K562 (cell line): ENCODE results near the gene TPD52L2. TPM values are rescaled to one million over a fixed set of nuclear protein-coding genes. Genes with fewer than 3 reads are reported as not detected.

Source experiments
- BMI1 ChIP-seq: fragments of 150-350 bp; IDR thresholded peaks from 2 replicates; pipeline ENCODE4 v1.6.1; 2014; ENCODE audit warnings: low read length
- BRD9 ChIP-seq: fragments of 450-650 bp; IDR thresholded peaks from 2 replicates; pipeline ENCODE4 v1.6.1; 2018; ENCODE audit warnings: low read depth; ENCODE audit not compliant: partially characterized antibody
- CHD1 ChIP-seq: fragments of 200-600 bp; sonication (generic); IDR thresholded peaks from one replicate; pipeline ENCODE4 v1.6.1; 2012; ENCODE audit warnings: mild to moderate bottlenecking, moderate library complexity, low read length, inconsistent platforms
- E2F3 ChIP-seq: fragments of 250-450 bp; sonication (Bioruptor Pico); IDR thresholded peaks from 2 replicates; pipeline ENCODE4 v1.4.0; 2020; ENCODE audit warnings: mild to moderate bottlenecking
- ESRRB ChIP-seq: fragments of 250-450 bp; sonication (Bioruptor Pico); IDR thresholded peaks from 2 replicates; pipeline ENCODE4 v1.5.0; 2020; ENCODE audit warnings: mild to moderate bottlenecking, moderate library complexity, borderline replicate concordance
- HMG20B ChIP-seq: fragments of 250-450 bp; sonication (Bioruptor Pico); IDR thresholded peaks from 2 replicates; pipeline ENCODE4 v1.5.0; 2021; ENCODE audit warnings: mild to moderate bottlenecking
- HNRNPH1 ChIP-seq: fragments of 200-400 bp; formaldehyde crosslinking; optimal IDR thresholded peaks from 2 replicates; pipeline ENCODE3; 2017; ENCODE audit warnings: low read depth, mild to moderate bottlenecking, low read length, moderate library complexity
- IRF2 ChIP-seq: sonication (generic); formaldehyde crosslinking; IDR thresholded peaks from 2 replicates; pipeline ENCODE4 v1.8.1; 2022; ENCODE audit warnings: mild to moderate bottlenecking, missing genetic modification reagents
- KAT2B ChIP-seq: IDR thresholded peaks from one replicate; pipeline ENCODE4 v1.6.1; 2012; ENCODE audit warnings: low read depth, mild to moderate bottlenecking, control low read depth, inconsistent platforms, low read length, moderate library complexity
- MEIS2 ChIP-seq: fragments of 450-650 bp; IDR thresholded peaks from 2 replicates; pipeline ENCODE4 v1.6.1; 2014; ENCODE audit warnings: mild to moderate bottlenecking; ENCODE audit not compliant: partially characterized antibody
- NBN ChIP-seq: fragments of 450-650 bp; IDR thresholded peaks from 2 replicates; pipeline ENCODE4 v1.6.1; 2016; ENCODE audit warnings: low read depth, mild to moderate bottlenecking
- OTX1 ChIP-seq: fragments of 450-650 bp; formaldehyde crosslinking; IDR thresholded peaks from 2 replicates; pipeline ENCODE4 v1.4.0; 2022; ENCODE audit warnings: mild to moderate bottlenecking
- POLR2H ChIP-seq: IDR thresholded peaks from 2 replicates; pipeline ENCODE4 v1.6.1; 2016; ENCODE audit warnings: missing genetic modification characterization, low read depth, mild to moderate bottlenecking, control low read depth, missing compliant biosample characterization, moderate library complexity
- SIRT6 ChIP-seq: IDR thresholded peaks from one replicate; pipeline ENCODE4 v1.6.1; 2012; ENCODE audit warnings: low read depth, mild to moderate bottlenecking, control low read depth, inconsistent platforms, low read length, moderate library complexity
- ZNF175 ChIP-seq: fragments of 200-800 bp; sonication (Bioruptor generic); IDR thresholded peaks from 2 replicates; pipeline ENCODE4 v1.6.1; 2016; ENCODE audit warnings: low read depth, mild to moderate bottlenecking, missing genetic modification characterization, missing compliant biosample characterization
- ZNF282 ChIP-seq: sonication (generic); formaldehyde crosslinking; IDR thresholded peaks from 2 replicates; pipeline ENCODE4 v1.8.1; 2023; ENCODE audit warnings: missing genetic modification reagents
- ZNF668 ChIP-seq: fragments of 250-450 bp; sonication (Bioruptor Pico); IDR thresholded peaks from 2 replicates; pipeline ENCODE4 v1.8.0; 2022; ENCODE audit warnings: mild to moderate bottlenecking, inconsistent platforms
- ZNF699 ChIP-seq: fragments of 250-450 bp; sonication (Bioruptor Pico); IDR thresholded peaks from 2 replicates; pipeline ENCODE4 v1.8.0; 2021; ENCODE audit warnings: mild to moderate bottlenecking, moderate library complexity; ENCODE audit not compliant: insufficient replicate concordance
- ZNF717 ChIP-seq: fragments of 250-450 bp; sonication (Bioruptor Pico); IDR thresholded peaks from 2 replicates; pipeline ENCODE4 v1.5.0; 2021
- ZNF785 ChIP-seq: fragments of 250-450 bp; sonication (Bioruptor Pico); IDR thresholded peaks from 2 replicates; pipeline ENCODE4 v1.4.0; 2020; ENCODE audit warnings: mild to moderate bottlenecking
- polyA plus RNA-seq, 8 experiments: library from polyadenylated mRNA; depleted of rRNA in 4 of 8; stranded (reverse) in 5 of 8; unstranded in 3 of 8; fragments of >200 nt; fragmentation: Nextera tagmentation in 2 of 8; fragmentation: Illumina TruSeq in 1 of 8; extraction: Ambion mirVana in 2 of 8; extraction: Trizol in 1 of 8; gene quantifications; 2 replicates each; pipeline versions ENCODE4 v1.2.1 to v1.2.3, GENCODE V29; 2011 to 2014; ENCODE audit warnings: inconsistent platforms in 1 of 8, missing spikeins in 1 of 8
- total RNA-seq, 7 experiments: library from RNA; depleted of rRNA in 6 of 7; stranded (reverse); fragments of >200 nt in 6 of 7; fragmentation: Illumina TruSeq in 2 of 7; extraction: Trizol in 2 of 7; gene quantifications; 2 replicates each; pipeline versions ENCODE4 v1.2.1 to v1.2.3, GENCODE V29; 2011 to 2021; ENCODE audit warnings: low replicate concordance in 1 of 7
- TF ChIP-seq, protein P1 (sequence below): sonication (generic); formaldehyde crosslinking; IDR thresholded peaks from 2 replicates; pipeline ENCODE4 v1.8.0; 2023; ENCODE audit warnings: missing genetic modification reagents, mild to moderate bottlenecking, borderline replicate concordance
- TF ChIP-seq, protein P2 (sequence below): sonication (generic); formaldehyde crosslinking; IDR thresholded peaks from 2 replicates; pipeline ENCODE4 v1.8.1; 2023; ENCODE audit warnings: mild to moderate bottlenecking, missing genetic modification reagents, moderate library complexity

Gene TPD52L2
- total and polyA plus RNA-seq, 9 of the 15 experiments (the other 6 are each of a cell fraction or from before 2014, with no cell fraction given), result 1.9 to 117 (median 74.6) TPM

DNA sequence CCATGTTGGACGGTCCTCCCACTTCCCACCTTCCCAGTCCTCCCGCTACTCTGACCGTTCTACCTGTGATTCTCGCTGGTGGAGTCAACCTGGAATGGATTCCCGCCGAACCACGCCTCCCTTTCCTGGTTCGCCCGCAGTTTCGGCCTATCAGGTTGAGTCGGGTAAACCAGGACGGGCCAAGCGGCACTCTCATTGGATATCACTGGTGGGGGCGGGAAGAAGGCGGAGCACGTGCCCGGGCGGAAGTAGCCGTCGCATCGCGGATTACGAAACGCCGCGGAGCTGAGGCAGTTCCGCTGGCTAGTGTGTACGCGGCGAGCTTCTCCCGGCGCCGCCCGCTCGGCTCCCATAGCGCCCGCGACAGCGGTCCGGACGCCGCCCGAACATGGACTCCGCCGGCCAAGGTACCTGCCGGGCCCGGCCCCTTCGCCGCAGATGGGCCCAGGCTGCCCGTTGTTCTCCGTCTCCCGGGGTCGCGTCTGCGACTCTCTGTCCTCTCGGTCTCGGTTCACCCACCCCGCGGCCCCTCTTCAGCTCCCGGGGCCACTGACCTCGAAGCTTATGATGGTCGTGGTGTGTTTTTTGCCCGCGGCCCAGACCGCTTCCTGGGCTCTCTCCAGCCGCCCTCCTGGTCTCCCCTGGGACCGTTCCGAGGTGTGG lies at the start of gene TPD52L2 (continued):
- TF ChIP-seq SIRT6 (no peak), OTX1 (CRISPR knock-in tag) (no peak), ZNF668 (CRISPR knock-in tag) (no peak), IRF2 (CRISPR knock-in tag) (no peak), NBN (no peak), ESRRB (no peak), E2F3 (CRISPR knock-in tag) (no peak), ZNF282 (CRISPR knock-in tag) (no peak), HNRNPH1 (no peak), ZNF699 (CRISPR knock-in tag) (no peak), ZNF717 (CRISPR knock-in tag) (no peak), BMI1 (no peak), BRD9 (no peak), HMG20B (CRISPR knock-in tag) (no peak), KAT2B (no peak), ZNF785 (CRISPR knock-in tag) (no peak), ZNF175 (no peak), POLR2H (peak; percentile 93), MEIS2 (no peak), CHD1 (no peak)
- TF ChIP-seq, protein P1, sequence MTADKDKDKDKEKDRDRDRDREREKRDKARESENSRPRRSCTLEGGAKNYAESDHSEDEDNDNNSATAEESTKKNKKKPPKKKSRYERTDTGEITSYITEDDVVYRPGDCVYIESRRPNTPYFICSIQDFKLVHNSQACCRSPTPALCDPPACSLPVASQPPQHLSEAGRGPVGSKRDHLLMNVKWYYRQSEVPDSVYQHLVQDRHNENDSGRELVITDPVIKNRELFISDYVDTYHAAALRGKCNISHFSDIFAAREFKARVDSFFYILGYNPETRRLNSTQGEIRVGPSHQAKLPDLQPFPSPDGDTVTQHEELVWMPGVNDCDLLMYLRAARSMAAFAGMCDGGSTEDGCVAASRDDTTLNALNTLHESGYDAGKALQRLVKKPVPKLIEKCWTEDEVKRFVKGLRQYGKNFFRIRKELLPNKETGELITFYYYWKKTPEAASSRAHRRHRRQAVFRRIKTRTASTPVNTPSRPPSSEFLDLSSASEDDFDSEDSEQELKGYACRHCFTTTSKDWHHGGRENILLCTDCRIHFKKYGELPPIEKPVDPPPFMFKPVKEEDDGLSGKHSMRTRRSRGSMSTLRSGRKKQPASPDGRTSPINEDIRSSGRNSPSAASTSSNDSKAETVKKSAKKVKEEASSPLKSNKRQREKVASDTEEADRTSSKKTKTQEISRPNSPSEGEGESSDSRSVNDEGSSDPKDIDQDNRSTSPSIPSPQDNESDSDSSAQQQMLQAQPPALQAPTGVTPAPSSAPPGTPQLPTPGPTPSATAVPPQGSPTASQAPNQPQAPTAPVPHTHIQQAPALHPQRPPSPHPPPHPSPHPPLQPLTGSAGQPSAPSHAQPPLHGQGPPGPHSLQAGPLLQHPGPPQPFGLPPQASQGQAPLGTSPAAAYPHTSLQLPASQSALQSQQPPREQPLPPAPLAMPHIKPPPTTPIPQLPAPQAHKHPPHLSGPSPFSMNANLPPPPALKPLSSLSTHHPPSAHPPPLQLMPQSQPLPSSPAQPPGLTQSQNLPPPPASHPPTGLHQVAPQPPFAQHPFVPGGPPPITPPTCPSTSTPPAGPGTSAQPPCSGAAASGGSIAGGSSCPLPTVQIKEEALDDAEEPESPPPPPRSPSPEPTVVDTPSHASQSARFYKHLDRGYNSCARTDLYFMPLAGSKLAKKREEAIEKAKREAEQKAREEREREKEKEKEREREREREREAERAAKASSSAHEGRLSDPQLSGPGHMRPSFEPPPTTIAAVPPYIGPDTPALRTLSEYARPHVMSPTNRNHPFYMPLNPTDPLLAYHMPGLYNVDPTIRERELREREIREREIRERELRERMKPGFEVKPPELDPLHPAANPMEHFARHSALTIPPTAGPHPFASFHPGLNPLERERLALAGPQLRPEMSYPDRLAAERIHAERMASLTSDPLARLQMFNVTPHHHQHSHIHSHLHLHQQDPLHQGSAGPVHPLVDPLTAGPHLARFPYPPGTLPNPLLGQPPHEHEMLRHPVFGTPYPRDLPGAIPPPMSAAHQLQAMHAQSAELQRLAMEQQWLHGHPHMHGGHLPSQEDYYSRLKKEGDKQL (CRISPR knock-in tag), result no peak
- TF ChIP-seq, protein P2, sequence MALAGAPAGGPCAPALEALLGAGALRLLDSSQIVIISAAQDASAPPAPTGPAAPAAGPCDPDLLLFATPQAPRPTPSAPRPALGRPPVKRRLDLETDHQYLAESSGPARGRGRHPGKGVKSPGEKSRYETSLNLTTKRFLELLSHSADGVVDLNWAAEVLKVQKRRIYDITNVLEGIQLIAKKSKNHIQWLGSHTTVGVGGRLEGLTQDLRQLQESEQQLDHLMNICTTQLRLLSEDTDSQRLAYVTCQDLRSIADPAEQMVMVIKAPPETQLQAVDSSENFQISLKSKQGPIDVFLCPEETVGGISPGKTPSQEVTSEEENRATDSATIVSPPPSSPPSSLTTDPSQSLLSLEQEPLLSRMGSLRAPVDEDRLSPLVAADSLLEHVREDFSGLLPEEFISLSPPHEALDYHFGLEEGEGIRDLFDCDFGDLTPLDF, result peak; percentile 94
